Ramos (cell line): ENCODE data around the gene ZC3H6.
"Not testable (repeated sequence)": the region's sequence is repeated elsewhere in the genome, so short reads cannot be mapped to it uniquely, and the experiment has no call there.

Experiments used
- in situ Hi-C: fragments of 300-500 bp; cut with MboI; formaldehyde crosslinking; loops from one replicate; pipeline ENCODE4 v1.14.3; 2022; ENCODE audit warnings: low sequenced_read_pairs; ENCODE audit not compliant: unreplicated experiment

The ZC3H6 gene

GRCh38 chr2:112318515-112318914, 43.1 kb downstream of the ZC3H6 start:
- in situ Hi-C loops: no loop called here

GRCh38 chr2:112321375-112322320, 46.3 kb downstream of the ZC3H6 start:
- in situ Hi-C loops: no loop called here

GRCh38 chr2:112322919-112323318, 47.5 kb downstream of the ZC3H6 start:
- in situ Hi-C loops: no loop called here

GRCh38 chr2:112332123-112332696, 56.8 kb downstream of the ZC3H6 start:
- in situ Hi-C loops: no loop called here

- in situ Hi-C loops: no loop called here
Observed at GRCh38 chr2:112335600-112335999, 60.2 kb downstream of the ZC3H6 start.

- in situ Hi-C loops: no loop called here
Observed at GRCh38 chr2:112339986-112340385, 64.6 kb downstream of the ZC3H6 start.

GRCh38 chr2:112340475-112341267, 65.3 kb downstream of the ZC3H6 start:
- in situ Hi-C loops: no loop called here

- in situ Hi-C loops: no loop called here
Observed at GRCh38 chr2:112342067-112342550, 66.7 kb downstream of the ZC3H6 start.

- in situ Hi-C loops: no loop called here
Observed at GRCh38 chr2:112343827-112344585, 68.6 kb downstream of the ZC3H6 start.

GRCh38 chr2:112345030-112346027, 69.9 kb downstream of the ZC3H6 start:
- in situ Hi-C loops: no loop called here

GRCh38 chr2:112352292-112352691, 76.9 kb downstream of the ZC3H6 start:
- in situ Hi-C loops: not testable (repeated sequence)

GRCh38 chr2:112352809-112353603, 77.6 kb downstream of the ZC3H6 start:
- in situ Hi-C loops: not testable (repeated sequence)

GRCh38 chr2:112354335-112354734, 78.9 kb downstream of the ZC3H6 start:
- in situ Hi-C loops: not testable (repeated sequence)

GRCh38 chr2:112360055-112360454, 84.7 kb downstream of the ZC3H6 start:
- in situ Hi-C loops: not testable (repeated sequence)
